Measurements from ENCODE around the gene TNFRSF13B.

Gene TNFRSF13B

DNA sequence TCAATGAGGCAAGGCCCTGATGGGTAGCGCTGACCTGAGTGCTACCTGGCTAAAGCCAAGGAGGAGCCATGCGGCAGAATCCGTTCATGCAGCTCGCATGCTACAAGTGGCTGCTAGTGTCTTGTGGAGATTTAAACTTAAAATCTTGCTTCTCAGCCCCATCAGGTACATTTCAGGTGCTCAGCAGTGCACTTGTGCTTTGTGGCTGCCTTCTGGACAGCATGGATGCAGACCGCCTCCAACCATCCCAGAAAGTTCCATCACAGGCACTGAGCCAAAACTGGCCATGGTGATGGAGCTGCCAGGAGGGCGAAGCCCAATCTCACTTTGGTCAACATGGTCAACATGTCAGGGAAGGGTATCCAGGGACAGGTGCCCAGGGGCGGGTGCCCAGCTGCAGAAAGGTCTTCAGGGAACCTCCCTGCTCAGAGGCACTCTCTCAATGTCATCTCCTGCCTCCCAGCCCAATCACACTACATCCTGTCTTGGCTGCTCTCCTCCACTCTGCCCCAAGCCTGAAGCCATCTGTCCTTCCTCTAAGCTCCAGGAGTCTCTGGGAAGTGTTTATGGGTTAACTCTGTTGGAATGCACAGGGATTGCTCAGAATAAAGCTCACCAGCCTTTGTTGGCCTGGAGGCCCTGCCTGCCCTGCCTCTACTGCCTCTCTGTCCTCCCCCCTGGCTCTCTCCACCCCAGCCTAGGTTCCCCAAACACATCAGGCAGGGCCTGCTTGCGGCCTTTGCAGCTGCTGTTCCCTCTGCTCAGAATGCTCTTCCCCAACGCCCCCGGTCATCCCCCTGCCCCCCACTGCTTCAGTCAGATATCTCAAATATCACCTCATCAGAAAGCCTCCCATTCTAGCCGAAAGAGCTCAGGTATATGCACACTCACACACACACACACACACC, 18.3 kb upstream of the TNFRSF13B start:
- Histone ChIP-seq H3K9ac (ENCODE audit: low read length) (peak overlapping the region; percentile 56), H3K4me2 (ENCODE audit: low read depth, low read length, poor library complexity, severe bottlenecking) (peak overlapping the region; percentile 76), H3K36me3 (ENCODE audit: low read length) (no peaks in the 10 kb centered on the region), H3K27ac (ENCODE audit: low read depth, low read length) (peak overlapping the region; percentile 93), H2AFZ (ENCODE audit: low read depth, low read length, severe bottlenecking) (no peak overlapping the region), H3K9me3 (ENCODE audit: insufficient read depth, low read length) (no peaks in the 10 kb centered on the region), H3F3A (ENCODE audit: insufficient read depth) (peaks cover 32% of the 10 kb centered on the region), H3K79me2 (ENCODE audit: insufficient read depth, low read length) (no peaks in the 10 kb centered on the region), H3K4me3 (ENCODE audit: insufficient read depth, low read length, poor library complexity, severe bottlenecking) (peak overlapping the region; percentile 46), H3K27me3 (ENCODE audit: low read length) (no peaks in the 10 kb centered on the region), H4K20me1 (ENCODE audit: low read depth, low read length) (no peaks in the 10 kb centered on the region), H3K9me2 (replicated peaks; ENCODE audit: insufficient read depth, low read length) (no peaks in the 10 kb centered on the region)
- no peak for TF ChIP-seq EZH2phosphoT487 (conservative IDR thresholded peaks at IDR 0.05; ENCODE audit: low read length)
- TF ChIP-seq, protein P1, sequence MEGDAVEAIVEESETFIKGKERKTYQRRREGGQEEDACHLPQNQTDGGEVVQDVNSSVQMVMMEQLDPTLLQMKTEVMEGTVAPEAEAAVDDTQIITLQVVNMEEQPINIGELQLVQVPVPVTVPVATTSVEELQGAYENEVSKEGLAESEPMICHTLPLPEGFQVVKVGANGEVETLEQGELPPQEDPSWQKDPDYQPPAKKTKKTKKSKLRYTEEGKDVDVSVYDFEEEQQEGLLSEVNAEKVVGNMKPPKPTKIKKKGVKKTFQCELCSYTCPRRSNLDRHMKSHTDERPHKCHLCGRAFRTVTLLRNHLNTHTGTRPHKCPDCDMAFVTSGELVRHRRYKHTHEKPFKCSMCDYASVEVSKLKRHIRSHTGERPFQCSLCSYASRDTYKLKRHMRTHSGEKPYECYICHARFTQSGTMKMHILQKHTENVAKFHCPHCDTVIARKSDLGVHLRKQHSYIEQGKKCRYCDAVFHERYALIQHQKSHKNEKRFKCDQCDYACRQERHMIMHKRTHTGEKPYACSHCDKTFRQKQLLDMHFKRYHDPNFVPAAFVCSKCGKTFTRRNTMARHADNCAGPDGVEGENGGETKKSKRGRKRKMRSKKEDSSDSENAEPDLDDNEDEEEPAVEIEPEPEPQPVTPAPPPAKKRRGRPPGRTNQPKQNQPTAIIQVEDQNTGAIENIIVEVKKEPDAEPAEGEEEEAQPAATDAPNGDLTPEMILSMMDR (IDR thresholded peaks at IDR 0.05; ENCODE audit: insufficient read depth, low read length, poor library complexity, severe bottlenecking), result no peak

DNA sequence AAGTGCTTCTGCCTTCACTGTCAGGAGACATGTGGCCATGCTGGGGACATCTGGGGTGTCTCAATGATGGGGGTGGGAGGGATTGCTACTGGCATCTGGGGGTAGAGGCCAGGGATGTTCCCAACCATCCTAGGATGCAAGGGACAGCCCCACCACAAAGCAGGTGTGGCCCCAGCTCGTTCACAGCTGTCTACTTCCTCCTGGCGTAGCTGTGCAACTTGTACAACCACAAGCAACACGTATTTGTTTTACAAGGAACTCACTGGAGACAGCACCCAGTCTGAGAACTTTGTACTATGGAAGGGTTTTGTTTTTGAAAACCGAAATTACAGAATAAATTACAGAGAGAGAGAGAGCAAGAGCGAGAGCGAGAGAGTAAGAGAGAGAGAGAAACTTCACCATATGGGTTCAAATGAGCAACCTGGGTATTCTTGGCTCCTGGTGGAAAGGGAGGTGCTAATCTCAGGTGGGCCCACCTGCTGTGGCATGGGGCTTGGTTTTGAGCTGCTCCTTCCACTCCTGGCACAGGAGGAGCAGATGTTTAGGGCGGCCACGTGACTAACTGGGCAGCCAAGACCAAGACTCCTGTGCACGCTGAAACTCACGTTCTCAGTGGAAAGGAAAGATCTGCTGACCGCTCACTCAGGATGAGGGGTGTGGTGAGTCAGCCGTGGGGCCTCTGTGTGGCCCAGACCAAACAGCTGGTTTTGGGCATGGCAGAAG, 17.5 kb upstream of the TNFRSF13B start:
- Histone ChIP-seq H3K9me2 (replicated peaks; ENCODE audit: insufficient read depth, low read length) (no peaks in the 10 kb centered on the region), H3F3A (ENCODE audit: insufficient read depth) (peaks cover 32% of the 10 kb centered on the region), H3K9me3 (ENCODE audit: insufficient read depth, low read length) (no peaks in the 10 kb centered on the region), H3K9ac (ENCODE audit: low read length) (peak overlapping the region; percentile 56), H3K36me3 (ENCODE audit: low read length) (no peaks in the 10 kb centered on the region), H4K20me1 (ENCODE audit: low read depth, low read length) (no peaks in the 10 kb centered on the region), H3K27ac (ENCODE audit: low read depth, low read length) (peak overlapping the region; percentile 93), H3K4me2 (ENCODE audit: low read depth, low read length, poor library complexity, severe bottlenecking) (peak overlapping the region; percentile 76), H3K4me3 (ENCODE audit: insufficient read depth, low read length, poor library complexity, severe bottlenecking) (peak overlapping the region; percentile 46), H2AFZ (ENCODE audit: low read depth, low read length, severe bottlenecking) (no peak overlapping the region), H3K27me3 (ENCODE audit: low read length) (no peaks in the 10 kb centered on the region), H3K79me2 (ENCODE audit: insufficient read depth, low read length) (no peaks in the 10 kb centered on the region)
- TF ChIP-seq, protein P1 (IDR thresholded peaks at IDR 0.05; ENCODE audit: insufficient read depth, low read length, poor library complexity, severe bottlenecking), result no peak
- TF ChIP-seq EZH2phosphoT487 (conservative IDR thresholded peaks at IDR 0.05; ENCODE audit: low read length), result no peak

DNA sequence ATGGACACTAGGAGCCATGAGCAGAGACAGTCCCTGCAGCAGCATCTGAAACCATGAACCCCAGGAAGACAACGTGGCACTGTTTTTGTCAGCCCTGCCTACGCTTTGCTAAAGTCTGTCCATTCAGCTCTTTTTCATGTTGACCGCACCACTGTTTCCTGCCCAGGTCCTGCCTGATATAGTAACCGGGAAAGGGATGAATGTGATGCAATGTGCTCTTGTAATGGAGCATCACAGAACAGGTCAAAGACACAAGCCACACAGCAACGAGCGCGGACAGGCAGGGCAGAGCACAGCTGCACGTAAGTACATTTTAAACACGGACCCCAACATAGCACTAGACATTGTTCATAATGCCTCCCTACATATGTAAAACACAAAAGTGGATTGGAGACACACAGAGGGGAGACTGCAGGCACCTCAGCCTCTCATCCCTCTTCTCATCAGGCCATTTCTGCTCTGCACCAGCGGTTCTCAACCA, 16.9 kb upstream of the TNFRSF13B start:
- Histone ChIP-seq H3K4me3 (ENCODE audit: insufficient read depth, low read length, poor library complexity, severe bottlenecking) (peak overlapping the region; percentile 46), H3K9ac (ENCODE audit: low read length) (peak overlapping the region; percentile 56), H3K27me3 (ENCODE audit: low read length) (no peaks in the 10 kb centered on the region), H3K9me2 (replicated peaks; ENCODE audit: insufficient read depth, low read length) (no peaks in the 10 kb centered on the region), H3F3A (ENCODE audit: insufficient read depth) (peaks cover 32% of the 10 kb centered on the region), H3K9me3 (ENCODE audit: insufficient read depth, low read length) (no peaks in the 10 kb centered on the region), H3K36me3 (ENCODE audit: low read length) (no peaks in the 10 kb centered on the region), H4K20me1 (ENCODE audit: low read depth, low read length) (no peaks in the 10 kb centered on the region), H2AFZ (ENCODE audit: low read depth, low read length, severe bottlenecking) (no peak overlapping the region), H3K4me2 (ENCODE audit: low read depth, low read length, poor library complexity, severe bottlenecking) (peak overlapping the region; percentile 76), H3K27ac (ENCODE audit: low read depth, low read length) (peak overlapping the region; percentile 93), H3K79me2 (ENCODE audit: insufficient read depth, low read length) (no peaks in the 10 kb centered on the region)
- TF ChIP-seq, protein P1 (IDR thresholded peaks at IDR 0.05; ENCODE audit: insufficient read depth, low read length, poor library complexity, severe bottlenecking), result no peak
- TF ChIP-seq EZH2phosphoT487 (conservative IDR thresholded peaks at IDR 0.05; ENCODE audit: low read length), result no peak

Data from SU-DHL-6 (cell line).